Nephron progenitor cell (in vitro differentiated cells): Measurements from ENCODE around the gene ADGRA3.

Source experiments
- DNase-seq: peaks from one replicate; pipeline ENCODE4 v3.0.0; 2021
- H3K27ac Mint-ChIP-seq: 2 replicates; pipeline ENCODE4 v1.8.0; 2021; ENCODE audit warnings: mild to moderate bottlenecking, moderate library complexity, mixed read lengths
- H3K27me3 Mint-ChIP-seq: 2 replicates; pipeline ENCODE4 v1.8.0; 2021; ENCODE audit warnings: mild to moderate bottlenecking, low read depth, mixed read lengths; ENCODE audit not compliant: poor library complexity
- H3K36me3 Mint-ChIP-seq: 2 replicates; pipeline ENCODE4 v1.8.0; 2021; ENCODE audit warnings: low read depth, mixed read lengths
- H3K4me1 Mint-ChIP-seq: 2 replicates; pipeline ENCODE4 v1.8.0; 2021; ENCODE audit warnings: mixed read lengths
- H3K4me3 Mint-ChIP-seq: 2 replicates; pipeline ENCODE4 v1.8.0; 2021; ENCODE audit warnings: mild to moderate bottlenecking, moderate library complexity, mixed read lengths
- H3K9me3 Mint-ChIP-seq: 2 replicates; pipeline ENCODE4 v1.8.0; 2021; ENCODE audit warnings: mild to moderate bottlenecking, moderate library complexity, mixed read lengths
- TF ChIP-seq, protein P1 (sequence below): fragments of 200-600 bp; sonication (generic); IDR thresholded peaks from 2 replicates; pipeline ENCODE4 v1.5.0; 2021; ENCODE audit warnings: antibody characterized with exemption

The ADGRA3 gene

DNA sequence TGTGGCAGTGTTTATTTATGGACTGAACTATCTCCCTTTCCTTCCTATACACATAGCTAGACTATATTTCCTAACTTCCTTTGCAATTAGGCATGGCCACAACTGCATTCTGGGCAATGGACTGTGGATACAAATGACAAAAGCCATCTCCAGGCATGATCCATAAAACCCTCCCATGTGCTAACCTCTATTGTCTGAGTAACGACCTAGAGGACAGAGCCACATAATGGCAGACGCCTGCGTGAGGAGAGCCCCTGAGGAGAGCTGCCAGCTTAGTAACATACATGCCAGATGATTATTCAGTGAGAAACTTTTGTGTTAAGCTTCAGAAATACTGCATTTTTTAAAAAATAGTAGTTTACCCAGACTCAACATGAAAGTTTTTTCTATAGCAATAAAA, 142.9 kb downstream of the ADGRA3 start:
- H3K4me3 Mint-ChIP-seq = no peak overlapping the region
- no peaks in the 10 kb centered on the region for H3K4me1 Mint-ChIP-seq
- peaks cover 65% of the 10 kb centered on the region for H3K36me3 Mint-ChIP-seq
- TF ChIP-seq, protein P1, sequence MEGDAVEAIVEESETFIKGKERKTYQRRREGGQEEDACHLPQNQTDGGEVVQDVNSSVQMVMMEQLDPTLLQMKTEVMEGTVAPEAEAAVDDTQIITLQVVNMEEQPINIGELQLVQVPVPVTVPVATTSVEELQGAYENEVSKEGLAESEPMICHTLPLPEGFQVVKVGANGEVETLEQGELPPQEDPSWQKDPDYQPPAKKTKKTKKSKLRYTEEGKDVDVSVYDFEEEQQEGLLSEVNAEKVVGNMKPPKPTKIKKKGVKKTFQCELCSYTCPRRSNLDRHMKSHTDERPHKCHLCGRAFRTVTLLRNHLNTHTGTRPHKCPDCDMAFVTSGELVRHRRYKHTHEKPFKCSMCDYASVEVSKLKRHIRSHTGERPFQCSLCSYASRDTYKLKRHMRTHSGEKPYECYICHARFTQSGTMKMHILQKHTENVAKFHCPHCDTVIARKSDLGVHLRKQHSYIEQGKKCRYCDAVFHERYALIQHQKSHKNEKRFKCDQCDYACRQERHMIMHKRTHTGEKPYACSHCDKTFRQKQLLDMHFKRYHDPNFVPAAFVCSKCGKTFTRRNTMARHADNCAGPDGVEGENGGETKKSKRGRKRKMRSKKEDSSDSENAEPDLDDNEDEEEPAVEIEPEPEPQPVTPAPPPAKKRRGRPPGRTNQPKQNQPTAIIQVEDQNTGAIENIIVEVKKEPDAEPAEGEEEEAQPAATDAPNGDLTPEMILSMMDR = no peak
- H3K27me3 Mint-ChIP-seq = peaks cover 3% of the 10 kb centered on the region
- DNase-seq = no peak
- H3K27ac Mint-ChIP-seq = no peak overlapping the region
- H3K9me3 Mint-ChIP-seq = peaks cover 9% of the 10 kb centered on the region

DNA sequence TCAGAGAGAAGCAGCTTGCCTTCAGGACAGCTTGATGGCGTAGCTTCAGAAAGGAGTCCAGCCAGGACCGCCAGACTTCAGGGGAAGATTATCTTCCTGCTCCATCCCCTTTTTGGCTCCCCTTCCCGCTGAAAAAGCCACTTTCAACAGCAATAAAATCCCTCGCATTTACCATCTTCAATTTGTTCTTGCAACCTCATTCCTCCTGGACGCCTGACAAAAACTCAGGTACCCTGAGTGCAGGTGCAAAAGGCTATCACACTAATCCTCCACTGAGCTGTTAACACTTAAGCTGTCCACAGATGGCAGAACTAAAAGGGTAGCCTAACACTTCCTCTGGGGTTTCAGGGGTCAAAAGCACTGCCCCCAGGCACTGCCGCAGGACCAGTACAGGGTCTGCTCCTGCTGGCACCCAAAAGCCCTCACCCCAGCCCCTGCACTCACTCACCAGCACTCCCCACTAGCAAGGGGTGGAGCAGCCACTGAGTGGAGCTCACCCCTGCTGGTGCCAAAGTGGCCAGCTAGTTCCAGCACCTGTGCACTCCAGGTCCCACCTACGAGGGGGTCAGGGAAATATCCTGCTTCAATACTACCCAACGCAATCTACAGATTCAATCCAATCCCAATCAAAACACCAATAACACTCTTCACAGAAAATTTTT, 145.8 kb downstream of the ADGRA3 start:
- H3K4me3 Mint-ChIP-seq = no peak overlapping the region
- DNase-seq = no peak
- no peaks in the 10 kb centered on the region for H3K9me3 Mint-ChIP-seq
- H3K4me1 Mint-ChIP-seq = no peaks in the 10 kb centered on the region
- TF ChIP-seq, protein P1 = no peak
- peak overlapping the region; percentile 81 for H3K27ac Mint-ChIP-seq
- peaks cover 3% of the 10 kb centered on the region for H3K27me3 Mint-ChIP-seq
- peaks cover 47% of the 10 kb centered on the region for H3K36me3 Mint-ChIP-seq

DNA sequence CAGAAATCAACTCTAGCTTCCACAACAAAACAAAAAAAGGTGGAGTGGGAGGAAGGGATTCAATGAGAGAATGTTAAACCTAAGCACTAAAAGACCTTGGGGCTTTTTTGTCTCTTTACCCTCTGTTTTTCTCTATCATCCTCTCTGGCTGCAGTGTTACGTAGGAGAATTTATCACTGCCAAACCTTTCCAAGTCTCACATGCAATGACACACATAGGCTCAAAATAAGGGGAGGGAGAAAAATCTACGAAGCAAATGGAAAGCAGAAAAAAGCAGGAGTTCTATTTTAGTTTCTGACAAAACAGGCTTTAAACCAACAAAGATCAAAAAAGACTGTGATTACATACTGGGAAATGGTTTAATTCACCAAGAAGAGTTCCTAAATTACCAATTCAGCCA, 152.1 kb downstream of the ADGRA3 start:
- Mint-ChIP-seq H3K9me3 (peaks cover 3% of the 10 kb centered on the region), H3K36me3 (peaks cover 11% of the 10 kb centered on the region), H3K27me3 (peaks cover 3% of the 10 kb centered on the region), H3K4me3 (no peak overlapping the region), H3K4me1 (no peaks in the 10 kb centered on the region), H3K27ac (no peak overlapping the region)
- TF ChIP-seq, protein P1 = no peak
- DNase-seq = no peak

DNA sequence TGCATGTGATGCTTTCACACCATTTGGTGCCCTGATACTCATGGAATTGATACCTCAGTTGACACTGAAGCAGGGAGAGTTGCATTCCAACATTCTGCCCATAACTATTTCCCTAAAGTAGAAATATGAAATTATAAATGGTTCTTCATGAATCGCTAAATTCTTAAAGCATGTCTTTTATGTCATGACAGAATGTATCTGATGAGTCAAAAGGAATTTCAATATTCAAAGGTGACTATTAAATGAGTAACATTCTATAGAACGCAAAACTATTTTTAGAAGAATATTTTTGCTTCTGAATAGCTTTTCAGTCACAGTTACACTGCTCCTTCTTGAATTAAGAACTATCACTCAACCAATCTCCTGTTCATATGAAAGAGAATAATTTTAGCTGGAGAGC, 152.8 kb downstream of the ADGRA3 start:
- H3K9me3 Mint-ChIP-seq = peaks cover 5% of the 10 kb centered on the region
- TF ChIP-seq, protein P1 = no peak
- no peak overlapping the region for H3K4me3 Mint-ChIP-seq
- peaks cover 3% of the 10 kb centered on the region for H3K27me3 Mint-ChIP-seq
- H3K27ac Mint-ChIP-seq = no peak overlapping the region
- peaks cover 13% of the 10 kb centered on the region for H3K36me3 Mint-ChIP-seq
- no peak for DNase-seq
- no peaks in the 10 kb centered on the region for H3K4me1 Mint-ChIP-seq

DNA sequence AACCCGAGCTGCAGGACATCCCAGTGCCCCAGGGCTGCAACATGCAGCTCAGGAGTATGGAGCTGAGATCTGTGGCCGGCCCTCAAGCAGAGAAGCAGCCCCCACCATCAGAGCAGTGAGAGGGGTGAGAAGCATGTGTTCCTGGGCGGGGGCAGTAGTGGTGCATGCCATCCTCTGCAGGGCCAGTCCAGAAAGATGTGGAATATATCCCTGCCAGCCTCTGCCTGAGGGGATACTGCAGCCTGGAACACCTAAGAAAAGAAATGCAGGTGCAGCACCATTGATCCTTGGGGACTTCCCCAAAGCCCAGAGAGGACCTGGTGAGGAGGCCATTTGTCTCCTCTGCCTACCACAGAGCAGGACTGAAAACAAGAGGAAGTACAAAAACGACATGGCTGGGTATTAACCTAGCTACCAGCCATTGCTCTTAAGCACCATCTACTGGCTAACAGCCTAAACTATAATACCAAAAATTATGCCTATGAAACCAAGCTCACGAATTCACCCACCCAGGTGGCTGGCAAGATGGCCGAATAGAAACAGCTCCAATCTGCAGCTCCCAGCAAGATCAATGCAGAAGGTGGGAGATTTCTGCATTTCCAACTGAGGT, 158.8 kb downstream of the ADGRA3 start:
- Mint-ChIP-seq H3K27me3 (peaks cover 4% of the 10 kb centered on the region), H3K4me1 (no peaks in the 10 kb centered on the region)

More for the DNA sequence above, 158.8 kb downstream of the ADGRA3 start:
- H3K36me3 Mint-ChIP-seq = peaks cover 33% of the 10 kb centered on the region
- no peak overlapping the region for H3K4me3 Mint-ChIP-seq
- TF ChIP-seq, protein P1 = peak; percentile 10
- H3K27ac Mint-ChIP-seq = no peak overlapping the region
- H3K9me3 Mint-ChIP-seq = peaks cover 14% of the 10 kb centered on the region
- no peak for DNase-seq
